Fibroblast of the aortic adventitia (primary cell): ENCODE data around the gene IRX3. TPM values are rescaled to one million over a fixed set of nuclear protein-coding genes. Genes with fewer than 3 reads are reported as not detected.

Experiments
- DNase-seq: peaks from one replicate; pipeline ENCODE4 v3.0.0-alpha.2; 2010; ENCODE audit warnings: low read depth
- H3K4me3 ChIP-seq: 2 replicates; pipeline ENCODE4 v1.5.1; 2011; ENCODE audit warnings: low read depth, mild to moderate bottlenecking, control low read depth, low read length, moderate library complexity
- CTCF ChIP-seq: IDR thresholded peaks from 2 replicates; pipeline ENCODE4 v1.5.1; 2011; ENCODE audit warnings: mild to moderate bottlenecking, low read length, control low read depth, inconsistent platforms; ENCODE audit not compliant: insufficient read depth
- total RNA-seq: library from RNA; depleted of rRNA; stranded (reverse); fragments of >200 nt; gene quantifications from 2 replicates; pipeline ENCODE4 v1.2.3, GENCODE V29; 2012; ENCODE audit warnings: low replicate concordance

The IRX3 gene
- total RNA-seq, 1 donor = 0.09 TPM

GRCh38 chr16:54275956-54276355, 10.6 kb downstream of the IRX3 start:
- DNase-seq = no peak
- H3K4me3 ChIP-seq = no peak overlapping the region
- no peak for TF ChIP-seq CTCF

GRCh38 chr16:54273566-54273965, 13.0 kb downstream of the IRX3 start:
- DNase-seq = no peak
- no peak for TF ChIP-seq CTCF

GRCh38 chr16:54270711-54271110, 15.9 kb downstream of the IRX3 start:
- no peak overlapping the region for H3K4me3 ChIP-seq
- no peak for DNase-seq
- no peak for TF ChIP-seq CTCF

More at GRCh38 chr16:54273566-54273965, 13.0 kb downstream of the IRX3 start:
- no peak overlapping the region for H3K4me3 ChIP-seq

GRCh38 chr16:54269461-54269860, 17.1 kb downstream of the IRX3 start:
- DNase-seq = no peak
- TF ChIP-seq CTCF = no peak
- no peak overlapping the region for H3K4me3 ChIP-seq

GRCh38 chr16:54268766-54269165, 17.8 kb downstream of the IRX3 start:
- TF ChIP-seq CTCF = no peak
- H3K4me3 ChIP-seq = no peak overlapping the region
- no peak for DNase-seq

GRCh38 chr16:54268340-54268739, 18.2 kb downstream of the IRX3 start:
- TF ChIP-seq CTCF = no peak
- DNase-seq = no peak

GRCh38 chr16:54266363-54266955, 20.1 kb downstream of the IRX3 start:
- TF ChIP-seq CTCF = no peak
- DNase-seq = no peak

More at GRCh38 chr16:54268340-54268739, 18.2 kb downstream of the IRX3 start:
- no peak overlapping the region for H3K4me3 ChIP-seq

More at GRCh38 chr16:54266363-54266955, 20.1 kb downstream of the IRX3 start:
- H3K4me3 ChIP-seq = no peak overlapping the region
